CD4-positive, CD25-positive, alpha-beta regulatory T cell (primary cell): ENCODE data around the gene NUAK1. TPM values are rescaled to one million over a fixed set of nuclear protein-coding genes. Genes with fewer than 3 reads are reported as not detected.

ENCODE experiments used
- ATAC-seq, 2 donors: fragments of 150-1000 bp; cut with Tn5 transposase; one replicate each; pipeline ENCODE4 v1.10.0; 2021; ENCODE audit warnings: low read depth in 2 of 2, moderate number of reproducible peaks in 2 of 2, moderate library complexity in 1 of 2
- DNase-seq, 3 donors: peaks; one replicate each; pipeline versions ENCODE4 v3.0.0 to v3.0.0-alpha.2; 2012 to 2022; ENCODE audit warnings: mixed read lengths in 1 of 3
- H3K27ac ChIP-seq: one replicate; pipeline ENCODE4 v1.7.0; 2013; ENCODE audit warnings: mild to moderate bottlenecking, low read length; ENCODE audit not compliant: insufficient read depth, poor library complexity, severe bottlenecking
- H3K27me3 ChIP-seq: one replicate; pipeline ENCODE4 v1.7.0; 2013; ENCODE audit warnings: low read length; ENCODE audit not compliant: control insufficient read depth, insufficient read depth
- H3K36me3 ChIP-seq: one replicate; pipeline ENCODE4 v1.7.0; 2013; ENCODE audit warnings: mild to moderate bottlenecking, low read length, moderate library complexity; ENCODE audit not compliant: control insufficient read depth, insufficient read depth
- H3K4me1 ChIP-seq: 2 replicates; pipeline ENCODE4 v1.7.0; 2013; ENCODE audit warnings: mild to moderate bottlenecking, low read length; ENCODE audit not compliant: insufficient read depth, control insufficient read depth, poor library complexity, severe bottlenecking
- H3K4me3 ChIP-seq: one replicate; pipeline ENCODE4 v1.7.0; 2013; ENCODE audit warnings: low read depth, mild to moderate bottlenecking, low read length, moderate library complexity
- H3K9me3 ChIP-seq, 2 experiments: 1 replicate in 1 of 2; 2 replicates in 1 of 2; pipeline ENCODE4 v1.7.0; 2013; ENCODE audit warnings: low read length in 2 of 2, mild to moderate bottlenecking in 1 of 2, moderate library complexity in 1 of 2; ENCODE audit not compliant: control insufficient read depth in 2 of 2
- H3K27ac Mint-ChIP-seq, 3 donors: one replicate each; pipeline ENCODE4 v1.8.0; 2020 to 2022; ENCODE audit warnings: mild to moderate bottlenecking in 3 of 3, mixed read lengths in 3 of 3, moderate library complexity in 2 of 3
- H3K27me3 Mint-ChIP-seq: one replicate; pipeline ENCODE4 v1.8.0; 2022; ENCODE audit warnings: mild to moderate bottlenecking, mixed read lengths
- H3K36me3 Mint-ChIP-seq: one replicate; pipeline ENCODE4 v1.8.0; 2020; ENCODE audit warnings: mixed read lengths
- H3K4me1 Mint-ChIP-seq, 4 donors: one replicate each; pipeline ENCODE4 v1.8.0; 2020 to 2022; ENCODE audit warnings: mixed read lengths in 4 of 4, mild to moderate bottlenecking in 1 of 4
- H3K4me3 Mint-ChIP-seq, 4 donors: one replicate each; pipeline ENCODE4 v1.8.0; 2020 to 2022; ENCODE audit warnings: mild to moderate bottlenecking in 4 of 4, mixed read lengths in 4 of 4, moderate library complexity in 3 of 4
- H3K9me3 Mint-ChIP-seq, 7 donors: one replicate each; pipeline ENCODE4 v1.8.0; 2020 to 2022; ENCODE audit warnings: mixed read lengths in 7 of 7, mild to moderate bottlenecking in 3 of 7, moderate library complexity in 2 of 7
- polyA plus RNA-seq, 4 donors: library from polyadenylated mRNA; unstranded; fragments of 300-500 nt; fragmentation: Illumina TruSeq; gene quantifications; one replicate each; pipeline ENCODE4 v1.2.3, GENCODE V29; 2021
- total RNA-seq: library from RNA; stranded (reverse); gene quantifications from one replicate; pipeline ENCODE4 v1.2.3, GENCODE V29; 2022

NUAK1 gene
- total and polyA plus RNA-seq, 5 donors from 2014 or later = not detected

DNA sequence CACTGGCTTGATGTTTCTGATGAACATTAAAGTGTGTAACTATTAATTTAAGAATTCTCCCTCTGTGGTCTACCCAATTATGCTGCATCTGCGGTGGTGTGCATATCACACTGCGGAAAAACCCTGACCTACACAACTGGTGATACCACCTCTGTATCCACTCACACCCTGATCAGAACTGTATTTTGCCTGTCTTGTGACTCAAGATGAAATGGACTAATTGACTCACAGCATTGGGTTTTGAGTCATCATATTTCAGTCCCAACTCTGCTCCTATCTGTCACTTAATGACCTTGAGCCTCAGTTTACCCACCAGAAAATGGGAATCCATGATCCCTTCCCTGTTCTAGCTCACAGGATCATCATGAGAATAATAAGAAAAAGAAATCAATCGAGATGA lies 65.6 kb downstream of the NUAK1 start:
- no peak for DNase-seq
- H3K27ac Mint-ChIP-seq = no peak overlapping the region
- H3K27me3 Mint-ChIP-seq = peaks cover 8% of the 10 kb centered on the region
- H3K27ac ChIP-seq = no peak overlapping the region
- no peaks in the 10 kb centered on the region for H3K9me3 Mint-ChIP-seq
- ATAC-seq = no peak
- H3K36me3 ChIP-seq = no peaks in the 10 kb centered on the region
- no peaks in the 10 kb centered on the region for H3K9me3 ChIP-seq
- H3K4me3 ChIP-seq = no peak overlapping the region
- no peaks in the 10 kb centered on the region for H3K4me1 ChIP-seq
- H3K4me3 Mint-ChIP-seq = no peak overlapping the region
- peaks cover 3% of the 10 kb centered on the region for H3K27me3 ChIP-seq
- no peaks in the 10 kb centered on the region for H3K4me1 Mint-ChIP-seq
- H3K36me3 Mint-ChIP-seq = no peaks in the 10 kb centered on the region

DNA sequence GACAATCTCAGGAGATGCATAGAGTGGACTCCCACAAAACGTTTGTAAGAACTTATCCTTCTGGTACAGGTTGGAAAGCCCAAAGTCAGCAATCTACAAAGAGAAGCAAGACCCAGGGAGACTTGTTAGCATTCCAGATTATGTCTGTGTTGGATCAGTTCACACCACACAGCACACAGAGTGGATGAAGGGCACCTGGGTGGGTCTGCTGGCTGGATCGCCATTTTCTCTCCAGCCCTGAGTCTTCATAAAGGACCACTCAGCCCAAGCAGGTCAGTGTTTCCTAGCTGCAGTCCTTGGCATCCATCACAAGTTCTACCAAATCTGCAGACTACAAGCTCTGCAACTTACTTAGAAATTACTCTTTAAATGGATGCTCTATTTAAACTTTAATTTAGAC lies 66.0 kb downstream of the NUAK1 start:
- Histone ChIP-seq H3K4me3 (no peak overlapping the region), H3K9me3 (no peaks in the 10 kb centered on the region), H3K27me3 (peaks cover 3% of the 10 kb centered on the region), H3K27ac (no peak overlapping the region), H3K4me1 (no peaks in the 10 kb centered on the region), H3K36me3 (no peaks in the 10 kb centered on the region)
- Mint-ChIP-seq H3K4me3 (no peak overlapping the region), H3K27me3 (peaks cover 8% of the 10 kb centered on the region), H3K9me3 (no peaks in the 10 kb centered on the region), H3K27ac (no peak overlapping the region), H3K4me1 (no peaks in the 10 kb centered on the region), H3K36me3 (no peaks in the 10 kb centered on the region)
- ATAC-seq = no peak
- no peak for DNase-seq

DNA sequence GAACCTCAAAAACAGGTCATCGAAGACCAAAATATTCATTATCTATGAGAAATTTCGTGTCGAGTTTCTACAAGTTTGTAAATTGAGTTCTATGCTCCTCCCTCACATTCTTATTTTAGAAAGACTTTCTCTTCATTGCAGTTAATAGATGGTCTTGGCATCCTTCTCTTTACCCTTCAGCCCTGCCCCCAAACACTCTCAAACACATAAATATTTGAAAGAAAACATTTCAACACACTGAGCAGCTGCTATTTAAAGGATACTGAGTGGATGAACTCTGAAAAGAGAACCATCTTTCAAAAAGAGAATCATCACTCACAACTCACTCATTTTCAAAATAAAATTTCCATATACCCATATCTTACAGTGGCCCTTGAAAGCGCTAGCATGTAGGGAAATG lies 67.1 kb downstream of the NUAK1 start:
- peaks cover 3% of the 10 kb centered on the region for H3K27me3 ChIP-seq
- no peaks in the 10 kb centered on the region for H3K9me3 ChIP-seq
- Mint-ChIP-seq H3K27ac (no peak overlapping the region), H3K9me3 (no peaks in the 10 kb centered on the region), H3K36me3 (no peaks in the 10 kb centered on the region), H3K4me1 (no peaks in the 10 kb centered on the region), H3K27me3 (peaks cover 4% of the 10 kb centered on the region), H3K4me3 (no peak overlapping the region)
- H3K4me1 ChIP-seq = no peaks in the 10 kb centered on the region
- no peak overlapping the region for H3K4me3 ChIP-seq
- ATAC-seq (no peak), DNase-seq (no peak)
- no peak overlapping the region for H3K27ac ChIP-seq
- H3K36me3 ChIP-seq = no peaks in the 10 kb centered on the region

DNA sequence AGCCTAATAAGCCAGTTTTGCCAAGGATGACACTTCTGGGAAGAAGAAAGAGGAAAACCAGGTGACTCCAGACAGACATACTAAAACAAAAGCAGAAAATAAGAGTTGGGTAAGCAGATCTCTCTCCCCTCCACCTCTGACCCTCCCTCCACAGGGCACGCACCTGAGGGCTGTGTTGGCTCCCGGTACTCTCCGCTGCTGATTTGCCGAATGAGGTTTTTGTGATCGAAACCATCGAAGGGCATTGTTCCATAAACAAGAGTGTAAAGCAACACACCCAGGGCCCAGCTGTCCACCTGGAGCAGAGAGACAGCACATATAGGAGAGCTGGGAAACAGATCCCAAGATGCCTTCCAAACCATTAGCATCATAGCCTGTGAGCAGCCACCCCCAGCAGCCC lies 68.1 kb downstream of the NUAK1 start:
- no peak for ATAC-seq
- no peaks in the 10 kb centered on the region for H3K36me3 Mint-ChIP-seq

DNA sequence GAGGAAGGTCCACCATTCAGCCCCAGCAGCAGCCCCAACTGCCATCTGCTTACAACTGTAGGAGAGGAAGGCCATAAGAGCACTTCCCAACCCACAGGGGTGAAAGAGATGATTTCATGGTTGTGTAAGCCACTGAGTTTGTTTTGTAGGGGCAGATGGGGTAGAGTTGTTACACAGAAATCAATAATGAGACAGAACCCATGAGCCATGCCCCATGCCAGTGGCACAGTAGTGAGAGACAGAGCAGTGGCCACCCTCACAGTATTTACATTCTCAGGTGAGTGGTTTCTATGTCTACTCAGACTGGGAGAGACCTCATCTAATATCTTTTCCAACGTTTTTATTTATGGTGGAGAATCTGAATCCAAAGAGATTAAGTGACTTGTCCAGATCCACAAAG lies 68.6 kb downstream of the NUAK1 start:
- no peak for ATAC-seq
- H3K36me3 Mint-ChIP-seq = no peaks in the 10 kb centered on the region
- no peak overlapping the region for H3K4me3 ChIP-seq
- no peak overlapping the region for H3K4me3 Mint-ChIP-seq
- H3K9me3 ChIP-seq = no peaks in the 10 kb centered on the region
- H3K9me3 Mint-ChIP-seq = peaks cover 0 to 1% (median 0%) of the 10 kb centered on the region in 7 donors
- no peak overlapping the region for H3K27ac ChIP-seq
- peaks cover 3% of the 10 kb centered on the region for H3K27me3 ChIP-seq
- H3K4me1 ChIP-seq = no peaks in the 10 kb centered on the region
- peaks cover 4% of the 10 kb centered on the region for H3K27me3 Mint-ChIP-seq
- H3K27ac Mint-ChIP-seq = no peak overlapping the region
- H3K4me1 Mint-ChIP-seq = no peaks in the 10 kb centered on the region
- no peaks in the 10 kb centered on the region for H3K36me3 ChIP-seq
- no peak for DNase-seq

More for the DNA sequence above, 68.1 kb downstream of the NUAK1 start:
- H3K9me3 Mint-ChIP-seq = peaks cover 0 to 1% (median 0%) of the 10 kb centered on the region in 7 donors
- H3K27me3 Mint-ChIP-seq = peaks cover 4% of the 10 kb centered on the region
- H3K4me1 Mint-ChIP-seq = no peaks in the 10 kb centered on the region
- Histone ChIP-seq H3K4me3 (no peak overlapping the region), H3K4me1 (no peaks in the 10 kb centered on the region), H3K9me3 (no peaks in the 10 kb centered on the region), H3K36me3 (no peaks in the 10 kb centered on the region), H3K27me3 (peaks cover 3% of the 10 kb centered on the region), H3K27ac (no peak overlapping the region)
- DNase-seq = no peak
- H3K4me3 Mint-ChIP-seq = no peak overlapping the region
- H3K27ac Mint-ChIP-seq = no peak overlapping the region

DNA sequence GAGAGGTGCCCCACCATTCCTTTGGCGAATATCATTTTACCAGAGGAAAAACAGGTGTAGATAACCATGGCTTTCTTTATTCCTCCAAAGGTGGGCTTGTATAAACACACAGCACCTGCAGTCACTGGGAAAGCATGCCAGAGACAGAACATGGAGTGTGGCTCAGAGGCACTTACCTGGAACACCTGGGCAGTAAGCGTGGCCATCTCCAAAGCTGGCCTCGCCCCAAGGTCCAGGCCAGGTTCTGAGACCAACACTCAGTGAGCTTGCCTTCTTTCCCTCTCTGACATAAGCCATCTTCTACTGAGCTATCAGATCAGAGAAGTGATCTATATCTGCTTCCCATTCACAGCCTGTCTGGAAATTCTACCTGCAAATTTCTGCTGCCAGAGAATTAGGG lies 70.5 kb downstream of the NUAK1 start:
- DNase-seq = no peak
- no peaks in the 10 kb centered on the region for H3K27me3 ChIP-seq
- no peaks in the 10 kb centered on the region for H3K9me3 ChIP-seq
- no peaks in the 10 kb centered on the region for H3K4me1 ChIP-seq
- no peak overlapping the region for H3K27ac Mint-ChIP-seq
- no peak overlapping the region for H3K4me3 Mint-ChIP-seq
- H3K4me1 Mint-ChIP-seq = no peaks in the 10 kb centered on the region
- peaks cover 4% of the 10 kb centered on the region for H3K27me3 Mint-ChIP-seq
- no peak overlapping the region for H3K4me3 ChIP-seq
- H3K36me3 ChIP-seq = no peaks in the 10 kb centered on the region
- ATAC-seq = no peak
- H3K9me3 Mint-ChIP-seq = peaks cover 0 to 1% (median 0%) of the 10 kb centered on the region in 7 donors
- no peak overlapping the region for H3K27ac ChIP-seq
- H3K36me3 Mint-ChIP-seq = no peaks in the 10 kb centered on the region

DNA sequence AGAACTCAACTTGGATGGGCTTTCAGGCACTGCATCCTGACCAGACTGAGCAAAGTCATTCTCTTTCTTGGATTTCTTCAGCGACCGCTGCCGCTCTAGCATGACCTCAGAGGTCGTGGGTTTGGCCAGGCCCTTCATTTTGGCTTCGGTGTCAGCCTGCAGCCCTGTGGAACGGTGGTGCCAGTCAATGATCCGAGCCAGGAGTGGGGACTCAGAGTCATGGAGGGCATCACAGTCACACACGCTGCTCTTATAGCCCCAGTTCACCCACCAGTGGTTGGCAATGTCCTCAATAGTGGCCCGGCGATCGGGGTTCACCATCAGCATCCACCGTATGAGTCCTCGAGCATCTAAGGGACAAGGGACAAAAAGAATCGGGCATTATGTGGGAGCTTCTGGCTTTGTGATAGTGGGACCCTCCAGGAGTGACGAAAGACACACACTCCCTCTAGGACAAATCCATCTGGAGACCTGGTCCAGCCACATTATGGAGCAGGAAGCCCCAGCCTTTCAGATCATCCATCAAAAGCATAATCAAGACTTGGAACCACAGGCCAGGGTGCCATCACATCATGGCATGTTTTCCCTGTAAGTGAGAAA lies 71.0 kb downstream of the NUAK1 start:
- Mint-ChIP-seq H3K4me1 (no peaks in the 10 kb centered on the region), H3K27ac (no peak overlapping the region), H3K36me3 (no peaks in the 10 kb centered on the region), H3K9me3 (peaks cover 0 to 1% (median 0%) of the 10 kb centered on the region in 7 donors), H3K4me3 (no peak overlapping the region), H3K27me3 (peaks cover 4% of the 10 kb centered on the region)
- DNase-seq = no peak
- Histone ChIP-seq H3K4me3 (no peak overlapping the region), H3K4me1 (no peaks in the 10 kb centered on the region), H3K27me3 (no peaks in the 10 kb centered on the region), H3K9me3 (no peaks in the 10 kb centered on the region), H3K27ac (no peak overlapping the region), H3K36me3 (no peaks in the 10 kb centered on the region)
- ATAC-seq = no peak

DNA sequence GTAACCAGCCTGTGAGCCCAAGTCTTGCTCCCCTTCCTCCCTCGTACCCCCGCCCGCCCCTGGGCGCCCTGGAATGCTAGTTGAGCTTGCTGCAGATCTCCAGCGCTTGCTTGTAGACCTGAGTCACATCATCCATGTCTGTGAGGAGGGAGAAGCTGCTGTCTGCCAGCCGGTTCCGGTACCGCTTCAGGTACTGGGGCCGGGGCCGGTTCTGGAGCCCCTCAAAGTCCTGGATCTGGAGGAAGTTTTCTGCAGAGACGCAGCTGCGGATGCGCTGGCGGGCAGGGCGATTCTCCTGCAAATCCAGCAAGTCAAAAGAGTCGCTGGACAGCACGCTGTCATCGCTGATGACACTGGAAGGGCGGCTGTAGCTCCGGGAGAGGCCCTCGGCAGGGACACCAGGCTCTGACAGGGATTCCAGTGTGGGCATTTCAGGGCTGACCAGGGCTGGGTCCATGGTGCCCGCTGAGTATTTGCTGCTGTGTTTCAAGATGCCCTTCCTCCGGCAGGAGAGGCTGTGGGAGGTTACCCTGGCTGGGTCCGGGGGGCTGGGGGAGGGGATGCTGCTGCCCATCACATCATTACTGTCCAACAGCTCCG lies 71.9 kb downstream of the NUAK1 start:
- Mint-ChIP-seq H3K4me3 (no peak overlapping the region), H3K36me3 (no peaks in the 10 kb centered on the region), H3K9me3 (peaks cover 0 to 1% (median 0%) of the 10 kb centered on the region in 7 donors), H3K27me3 (peaks cover 4% of the 10 kb centered on the region), H3K27ac (no peak overlapping the region), H3K4me1 (no peaks in the 10 kb centered on the region)
- no peaks in the 10 kb centered on the region for H3K27me3 ChIP-seq
- DNase-seq (no peak), ATAC-seq (no peak)
- no peaks in the 10 kb centered on the region for H3K36me3 ChIP-seq
- H3K4me1 ChIP-seq = no peaks in the 10 kb centered on the region
- H3K4me3 ChIP-seq = no peak overlapping the region
- H3K9me3 ChIP-seq = no peaks in the 10 kb centered on the region
- H3K27ac ChIP-seq = no peak overlapping the region
